NCI-H510A treated with DMSO at 0.1 percent for 48 hours (cell line): ENCODE measurements around the gene HOXD1.

Experiments
- DNase-seq: peaks from one replicate; lab custom pipeline; 2025; lab: John Stamatoyannopoulos, UW

Gene HOXD1

DNA sequence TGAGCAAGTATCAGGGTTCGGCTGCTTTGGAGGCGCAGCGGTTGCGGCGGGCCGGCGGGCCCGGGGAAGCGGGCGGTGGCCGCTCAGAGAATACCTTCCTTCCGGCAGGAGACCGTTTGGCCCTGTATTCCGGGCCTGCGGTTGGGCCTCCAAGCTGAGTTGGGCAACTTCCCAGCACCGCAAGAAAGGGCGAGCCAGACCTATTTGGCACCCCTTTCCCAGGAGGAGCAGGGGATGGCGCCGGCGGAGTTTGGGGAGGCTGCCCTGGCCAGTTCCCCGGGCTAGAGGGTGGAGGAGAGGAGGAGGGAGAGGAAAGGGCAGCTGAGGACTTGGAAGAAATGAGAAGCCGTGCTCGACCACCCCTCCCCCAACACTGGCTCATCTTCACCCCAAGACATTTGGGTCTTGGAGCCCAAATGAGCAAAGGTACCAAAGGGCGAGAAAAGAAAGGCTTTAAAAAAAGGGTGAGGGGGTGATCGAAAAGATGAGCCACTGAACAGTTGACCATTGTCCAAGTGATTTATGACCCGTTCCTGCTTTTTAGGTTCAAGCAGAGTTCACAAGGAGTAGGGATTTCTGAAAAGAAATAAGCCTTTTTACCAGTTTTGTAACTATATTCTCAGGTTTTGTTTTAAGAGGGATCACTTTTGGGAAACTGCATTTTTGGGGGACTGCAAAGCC is 23.0 kb upstream of the HOXD1 start:
- DNase-seq = no peak

DNA sequence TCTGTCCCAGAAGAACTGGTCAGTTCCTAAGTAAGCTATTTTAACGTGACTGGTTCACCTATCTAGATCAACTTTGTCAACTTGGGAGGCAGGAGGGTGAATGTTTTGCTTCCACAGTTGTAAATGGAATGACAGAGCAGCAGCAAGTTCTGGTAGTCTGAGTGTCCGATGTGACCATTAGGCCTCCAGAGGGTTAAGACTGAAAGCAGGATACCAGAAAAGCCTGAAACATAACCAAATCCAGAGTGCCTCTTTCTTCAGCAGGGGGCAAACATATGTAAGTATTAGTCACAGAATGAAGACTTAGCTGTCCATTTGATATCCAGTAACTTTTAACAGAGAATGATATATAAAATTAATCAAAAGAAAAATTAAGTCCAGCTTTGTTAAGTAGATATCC is 22.2 kb upstream of the HOXD1 start:
- DNase-seq = no peak

DNA sequence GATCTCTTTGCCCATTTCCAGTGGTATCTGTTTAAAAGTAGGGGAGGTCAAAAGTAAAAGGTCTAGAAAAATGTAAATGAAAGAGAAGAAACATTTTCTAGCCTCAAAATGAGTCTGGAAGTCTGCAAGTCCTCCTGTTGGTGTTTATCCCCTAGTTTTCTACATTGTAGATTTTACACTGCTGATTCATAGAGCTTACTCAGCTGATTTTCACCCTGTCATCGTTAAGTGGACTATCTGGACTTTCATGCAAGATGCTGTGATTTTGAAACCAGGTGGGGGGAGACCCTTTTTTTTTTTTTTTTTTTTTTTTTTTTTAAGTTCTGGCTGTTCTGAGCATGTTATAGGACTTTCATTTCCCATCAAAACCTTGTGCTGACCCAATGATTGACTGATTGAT is 21.1 kb upstream of the HOXD1 start:
- no peak for DNase-seq

DNA sequence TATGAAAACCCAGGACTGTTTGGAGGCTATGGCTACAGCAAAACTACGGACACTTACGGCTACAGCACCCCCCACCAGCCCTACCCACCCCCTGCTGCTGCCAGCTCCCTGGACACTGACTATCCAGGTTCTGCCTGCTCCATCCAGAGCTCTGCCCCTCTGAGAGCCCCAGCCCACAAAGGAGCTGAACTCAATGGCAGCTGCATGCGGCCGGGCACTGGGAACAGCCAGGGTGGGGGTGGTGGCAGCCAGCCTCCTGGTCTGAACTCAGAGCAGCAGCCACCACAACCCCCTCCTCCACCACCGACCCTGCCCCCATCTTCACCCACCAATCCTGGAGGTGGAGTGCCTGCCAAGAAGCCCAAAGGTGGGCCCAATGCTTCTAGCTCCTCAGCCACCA is 19.3 kb upstream of the HOXD1 start:
- DNase-seq = no peak

DNA sequence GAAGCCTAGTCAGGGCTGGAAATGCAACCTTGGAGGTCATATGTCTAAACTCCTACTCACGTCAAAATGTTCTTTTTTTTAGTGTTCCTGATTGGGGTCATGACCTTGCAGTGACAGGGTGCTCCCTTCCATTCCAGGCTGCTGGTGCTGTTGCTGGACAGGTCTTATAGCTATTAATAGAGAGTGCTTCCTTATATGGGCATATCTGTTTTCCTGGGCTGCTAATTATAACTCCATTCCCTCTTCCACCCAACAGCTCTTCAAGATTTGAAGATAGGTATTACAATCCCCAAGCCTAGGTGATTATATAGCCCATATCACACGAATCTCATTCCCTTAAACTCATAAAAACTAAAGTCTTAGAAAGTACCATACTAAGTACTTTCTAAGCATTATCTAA is 18.8 kb upstream of the HOXD1 start:
- DNase-seq = no peak

DNA sequence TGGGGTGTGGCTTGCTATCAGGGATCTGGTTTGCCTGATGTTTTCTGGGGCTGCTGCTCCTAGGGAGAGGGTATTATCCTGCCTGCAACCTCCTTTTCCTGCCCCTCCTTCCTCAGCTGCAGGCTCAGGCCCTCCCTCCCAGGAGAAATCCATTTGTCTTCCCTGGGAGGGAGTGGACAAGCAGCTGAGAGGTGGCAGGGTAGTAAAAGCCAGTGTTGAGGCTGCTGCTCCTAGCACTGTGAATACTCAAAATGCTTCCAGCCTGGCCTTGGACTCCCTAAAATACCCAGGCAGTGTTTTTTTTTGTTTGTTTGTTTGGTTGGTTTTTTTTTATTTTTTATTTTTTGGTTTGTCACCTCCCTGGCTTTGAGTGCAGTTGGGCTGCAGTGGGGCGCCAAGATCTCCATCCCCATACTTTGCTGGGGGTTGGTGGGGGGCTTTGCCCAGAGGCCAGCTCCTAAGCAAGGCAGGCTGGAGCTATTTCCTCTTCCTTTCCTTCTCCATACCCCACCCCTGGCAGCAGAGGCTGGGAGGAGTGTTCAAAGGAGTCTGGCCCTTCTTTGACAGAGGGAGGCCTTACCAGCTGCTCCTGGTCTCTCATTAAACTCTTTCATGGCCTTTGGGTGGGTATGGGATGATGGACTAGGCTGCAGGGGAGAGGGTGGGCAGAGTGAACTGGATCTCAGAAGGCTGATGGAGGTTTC is 17.7 kb upstream of the HOXD1 start:
- no peak for DNase-seq

DNA sequence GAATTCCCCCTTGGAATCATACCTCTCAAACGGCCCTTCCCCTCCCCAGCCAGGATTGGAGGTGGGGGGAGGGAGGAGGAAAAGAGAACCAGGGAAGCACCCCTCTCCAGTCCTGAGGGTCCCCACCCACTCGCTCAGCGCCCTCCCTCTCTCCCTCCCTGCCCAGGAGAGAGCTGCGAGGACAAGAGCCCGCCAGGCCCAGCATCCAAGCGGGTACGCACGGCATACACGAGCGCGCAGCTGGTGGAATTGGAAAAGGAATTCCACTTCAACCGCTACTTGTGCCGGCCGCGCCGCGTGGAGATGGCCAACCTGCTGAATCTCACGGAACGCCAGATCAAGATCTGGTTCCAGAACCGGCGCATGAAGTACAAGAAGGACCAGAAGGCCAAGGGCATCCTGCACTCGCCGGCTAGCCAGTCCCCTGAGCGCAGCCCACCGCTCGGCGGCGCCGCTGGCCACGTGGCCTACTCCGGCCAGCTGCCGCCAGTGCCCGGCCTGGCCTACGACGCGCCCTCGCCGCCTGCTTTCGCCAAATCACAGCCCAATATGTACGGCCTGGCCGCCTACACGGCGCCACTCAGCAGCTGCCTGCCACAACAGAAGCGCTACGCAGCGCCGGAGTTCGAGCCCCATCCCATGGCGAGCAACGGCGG is 17.0 kb upstream of the HOXD1 start:
- no peak for DNase-seq

DNA sequence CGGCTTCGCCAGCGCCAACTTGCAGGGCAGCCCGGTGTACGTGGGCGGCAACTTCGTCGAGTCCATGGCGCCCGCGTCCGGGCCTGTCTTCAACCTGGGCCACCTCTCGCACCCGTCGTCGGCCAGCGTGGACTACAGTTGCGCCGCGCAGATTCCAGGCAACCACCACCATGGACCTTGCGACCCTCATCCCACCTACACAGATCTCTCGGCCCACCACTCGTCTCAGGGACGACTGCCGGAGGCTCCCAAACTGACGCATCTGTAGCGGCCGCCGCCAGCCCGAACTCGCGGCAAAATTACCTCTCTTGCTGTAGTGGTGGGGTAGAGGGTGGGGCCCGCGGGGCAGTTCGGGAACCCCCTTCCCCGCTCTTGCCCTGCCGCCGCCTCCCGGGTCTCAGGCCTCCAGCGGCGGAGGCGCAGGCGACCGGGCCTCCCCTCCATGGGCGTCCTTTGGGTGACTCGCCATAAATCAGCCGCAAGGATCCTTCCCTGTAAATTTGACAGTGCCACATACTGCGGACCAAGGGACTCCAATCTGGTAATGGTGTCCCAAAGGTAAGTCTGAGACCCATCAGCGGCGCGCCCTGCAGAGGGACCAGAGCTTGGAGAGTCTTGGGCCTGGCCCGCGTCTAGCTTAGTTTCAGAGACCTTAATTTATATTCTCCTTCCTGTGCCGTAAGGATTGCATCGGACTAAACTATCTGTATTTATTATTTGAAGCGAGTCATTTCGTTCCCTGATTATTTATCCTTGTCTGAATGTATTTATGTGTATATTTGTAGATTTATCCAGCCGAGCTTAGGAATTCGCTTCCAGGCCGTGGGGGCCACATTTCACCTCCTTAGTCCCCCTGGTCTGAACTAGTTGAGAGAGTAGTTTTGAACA is 16.2 kb upstream of the HOXD1 start:
- DNase-seq = no peak

DNA sequence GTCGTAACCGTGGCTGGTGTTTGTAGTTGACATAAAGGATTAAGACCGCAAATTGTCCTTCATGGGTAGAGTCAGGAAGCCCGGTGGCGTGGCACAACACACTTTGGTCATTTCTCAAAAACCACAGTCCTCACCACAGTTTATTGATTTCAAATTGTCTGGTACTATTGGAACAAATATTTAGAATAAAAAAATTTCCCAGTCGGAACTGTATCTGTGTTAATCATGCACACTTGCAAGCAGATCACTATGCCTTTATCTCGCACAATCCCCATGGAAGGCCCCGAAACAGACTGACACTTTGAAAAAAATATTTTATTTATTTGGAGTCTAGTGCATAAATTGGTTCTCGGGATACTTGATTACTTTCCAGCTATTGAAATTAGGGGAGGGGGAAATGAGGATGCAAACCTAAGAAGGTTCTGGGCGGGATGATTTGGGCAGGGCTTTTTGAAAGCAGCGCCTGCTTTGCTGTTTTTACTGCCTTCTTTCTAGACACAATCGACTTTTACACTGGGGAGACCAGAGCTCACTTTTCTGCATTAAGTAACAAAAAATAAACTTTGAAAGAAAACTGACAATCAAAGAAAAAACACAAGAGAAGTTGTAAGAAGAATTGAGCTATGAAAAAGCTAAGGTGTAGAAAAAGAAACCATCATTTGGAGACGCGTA is 15.4 kb upstream of the HOXD1 start:
- no peak for DNase-seq

DNA sequence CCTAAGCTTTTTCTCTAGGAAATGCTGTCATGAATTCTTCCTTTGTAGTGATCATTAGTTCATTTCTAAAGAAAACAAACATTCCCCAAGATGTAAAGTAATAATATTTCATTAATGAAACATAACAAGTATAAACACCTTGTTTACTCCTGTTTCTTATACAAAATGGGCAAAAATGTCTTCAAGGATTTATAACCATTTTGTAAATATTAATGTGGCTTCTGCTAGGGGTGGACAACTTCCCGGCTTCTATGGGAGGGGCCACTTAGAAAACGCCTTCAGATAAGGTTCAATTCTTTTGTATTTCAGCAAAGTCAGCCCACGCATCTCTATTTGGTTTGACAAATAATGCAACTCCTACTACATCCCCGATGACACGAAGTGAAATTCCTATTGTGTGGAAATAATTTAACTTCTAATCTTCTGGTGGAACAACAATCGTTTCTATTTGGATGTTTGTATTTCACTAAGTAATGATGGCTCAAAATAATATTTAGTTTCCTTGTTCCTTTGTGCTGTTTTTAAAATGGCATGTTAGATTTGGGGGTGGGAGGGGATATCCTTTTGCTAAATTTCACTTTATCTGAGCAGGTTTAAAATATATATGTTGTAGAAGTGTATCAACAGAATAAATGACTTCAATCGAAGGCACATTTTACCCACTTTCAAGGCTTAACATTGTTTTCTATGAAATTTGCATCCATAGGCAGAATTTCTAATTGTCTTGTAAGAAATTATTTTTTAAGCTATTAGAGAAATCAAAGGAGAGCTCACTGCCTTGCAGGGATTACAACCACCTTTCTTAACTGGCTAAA is 14.7 kb upstream of the HOXD1 start:
- no peak for DNase-seq

DNA sequence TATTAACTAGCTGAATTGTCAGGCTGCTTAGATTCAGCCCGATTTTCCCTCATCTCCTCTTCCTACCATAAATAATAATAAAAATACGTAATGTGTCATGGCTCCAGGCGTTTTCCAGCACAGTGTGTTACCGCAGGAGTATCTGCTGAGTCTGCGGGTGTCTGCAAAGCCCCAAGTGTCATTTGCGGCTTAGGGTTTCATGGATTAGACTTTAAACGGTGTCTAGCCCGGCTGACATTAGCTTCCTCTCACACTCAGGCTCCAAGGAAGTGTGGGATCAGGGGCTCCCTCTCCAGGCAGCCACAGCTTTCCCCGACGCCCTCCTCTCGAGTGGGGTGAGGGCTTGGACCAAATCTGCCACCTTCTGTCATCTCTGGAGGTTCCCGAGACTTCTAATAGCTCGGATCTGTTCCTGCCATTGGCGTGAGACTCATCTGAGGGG is 14.1 kb upstream of the HOXD1 start:
- DNase-seq = peak; percentile 52

DNA sequence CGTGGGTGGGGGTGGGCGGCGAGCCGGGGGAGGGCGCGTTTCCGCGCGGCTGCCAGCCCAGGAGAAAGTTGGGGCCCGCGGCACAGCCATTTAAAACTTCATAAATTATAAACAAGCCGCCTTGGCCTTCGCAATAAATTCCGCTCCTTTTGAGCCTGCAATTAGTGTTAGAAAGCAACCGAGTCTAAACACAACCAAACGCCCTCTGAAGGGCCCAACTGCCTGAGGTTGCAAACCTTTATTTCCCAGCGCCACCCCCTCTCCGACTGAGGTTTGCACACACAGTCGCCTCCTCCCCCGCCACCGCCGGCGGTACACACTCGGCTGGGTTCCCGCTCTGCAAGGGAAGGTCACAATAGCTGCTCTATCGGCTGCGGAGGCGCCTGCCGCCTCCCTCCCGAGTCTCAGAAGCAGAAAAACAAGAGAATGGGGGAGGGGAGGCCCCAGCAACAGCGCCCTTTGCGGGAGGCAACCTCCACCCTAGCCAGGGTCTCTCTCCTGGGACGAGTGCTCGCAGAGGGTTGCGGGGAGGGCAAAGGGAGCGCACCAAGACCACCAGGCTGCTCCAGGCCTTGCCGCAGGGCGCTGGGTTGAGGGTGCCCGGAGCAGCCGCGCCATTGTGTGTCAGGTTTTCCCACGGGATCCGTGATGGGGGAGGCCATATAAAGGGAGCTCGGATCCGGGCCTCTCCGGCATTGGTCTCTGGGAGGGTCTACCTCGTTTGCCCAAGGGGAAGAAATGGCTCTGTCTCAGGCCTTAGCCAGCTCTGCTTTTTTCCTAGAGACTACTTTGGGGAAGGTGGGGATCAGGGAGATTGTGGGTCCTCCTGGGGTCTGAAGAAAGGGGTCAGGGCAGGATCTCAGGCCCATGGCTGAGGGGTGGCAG is 13.4 kb upstream of the HOXD1 start:
- DNase-seq = peak; percentile 78

DNA sequence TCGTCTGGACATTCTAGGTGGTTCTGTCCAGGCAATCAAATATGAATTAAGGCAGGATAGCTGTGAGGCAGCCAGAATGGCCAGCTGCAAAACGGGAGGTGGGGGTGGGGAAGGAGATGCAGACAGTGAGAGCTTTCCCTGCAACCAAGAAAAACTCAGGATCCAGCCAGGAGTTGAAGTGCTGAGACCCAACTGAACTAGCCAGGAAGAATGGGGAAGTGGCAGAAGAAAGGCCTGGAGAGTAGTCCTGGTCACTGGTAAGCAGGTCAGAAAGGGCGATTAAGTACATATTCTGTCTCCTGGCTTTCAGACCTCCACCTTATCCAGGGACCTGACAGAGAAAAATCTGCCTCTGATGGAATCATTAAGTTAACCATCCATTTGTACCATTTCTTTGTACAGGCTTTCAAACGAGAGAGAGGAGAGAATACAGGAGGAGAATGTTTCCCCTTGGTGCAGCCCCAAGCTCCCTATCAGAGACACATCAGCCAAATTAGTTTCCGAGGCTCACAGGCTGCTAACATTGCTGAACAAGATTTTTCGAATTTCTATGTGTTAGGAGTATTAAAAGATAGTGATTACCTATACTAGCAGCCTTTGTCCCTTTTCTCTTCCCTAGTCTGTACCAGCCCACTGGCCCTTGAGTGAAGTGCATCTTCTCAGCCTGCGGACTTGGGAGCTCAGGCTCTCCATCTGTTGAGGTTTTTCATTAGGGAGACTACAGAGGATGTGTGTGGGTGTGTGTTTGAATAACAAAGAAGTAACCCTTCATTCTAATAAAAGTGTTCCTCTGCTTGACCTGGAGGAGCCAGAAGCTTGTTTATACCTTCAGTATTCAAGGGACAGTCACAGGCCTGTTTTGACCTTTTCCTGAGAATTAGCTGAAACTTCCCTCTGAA is 12.5 kb upstream of the HOXD1 start:
- peak; percentile 48 for DNase-seq

DNA sequence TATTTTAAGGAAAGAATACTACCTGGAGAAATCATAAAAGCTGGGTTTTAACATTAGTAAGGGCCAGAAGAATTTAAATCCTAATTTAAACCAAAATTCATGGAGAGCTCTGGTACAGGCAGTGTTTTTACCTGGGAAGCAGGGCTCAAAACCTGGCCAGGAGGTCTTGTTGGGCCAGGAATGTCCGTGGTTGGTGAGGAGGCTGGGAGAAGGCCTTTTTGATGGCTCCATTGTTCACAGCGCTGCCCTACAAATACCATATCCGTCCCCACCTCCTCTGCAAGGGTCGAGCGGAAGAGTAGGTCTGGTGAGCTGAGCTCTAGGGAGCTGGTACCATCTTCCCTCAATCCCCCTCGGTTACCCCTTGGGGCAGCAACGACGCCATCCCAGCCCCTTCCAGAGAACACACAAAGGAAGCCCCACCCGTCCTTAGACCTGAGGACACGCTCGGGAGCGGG is 10.9 kb upstream of the HOXD1 start:
- DNase-seq = no peak

DNA sequence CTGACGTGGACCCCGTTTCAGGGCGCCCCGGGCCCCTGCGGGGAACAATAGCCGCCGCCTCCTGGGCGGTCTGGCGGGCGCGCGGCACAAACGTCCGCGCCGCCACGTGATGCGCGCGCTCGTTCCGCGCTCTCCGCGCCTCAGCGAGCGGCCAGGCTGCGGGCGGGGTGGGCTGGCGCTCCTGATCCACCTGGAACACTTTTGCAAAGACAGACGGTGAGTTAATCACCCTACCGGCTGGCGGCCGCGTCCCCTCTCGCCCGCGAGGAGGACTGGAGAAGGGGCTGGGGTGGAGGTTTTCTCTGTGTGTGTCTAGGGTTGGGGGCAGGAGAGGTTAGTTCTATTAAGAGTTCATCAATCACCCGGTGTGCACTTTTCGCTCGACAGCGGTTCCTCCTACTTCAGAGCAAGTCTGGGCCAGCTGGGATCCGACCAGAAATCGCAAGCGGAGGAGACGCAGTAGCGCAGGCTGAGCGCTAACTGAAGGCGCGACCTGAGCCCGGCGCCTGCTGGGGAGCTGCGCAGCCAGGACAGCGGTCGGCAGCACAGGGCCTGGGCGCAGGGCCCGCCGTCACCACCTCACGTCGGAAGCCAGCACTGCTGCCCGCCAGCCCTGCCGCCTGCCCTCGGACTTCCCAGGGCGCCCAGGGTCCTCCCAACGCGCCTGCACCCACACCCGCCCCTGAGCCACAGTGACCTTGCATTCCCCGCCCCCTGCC is 10.3 kb upstream of the HOXD1 start:
- no peak for DNase-seq

DNA sequence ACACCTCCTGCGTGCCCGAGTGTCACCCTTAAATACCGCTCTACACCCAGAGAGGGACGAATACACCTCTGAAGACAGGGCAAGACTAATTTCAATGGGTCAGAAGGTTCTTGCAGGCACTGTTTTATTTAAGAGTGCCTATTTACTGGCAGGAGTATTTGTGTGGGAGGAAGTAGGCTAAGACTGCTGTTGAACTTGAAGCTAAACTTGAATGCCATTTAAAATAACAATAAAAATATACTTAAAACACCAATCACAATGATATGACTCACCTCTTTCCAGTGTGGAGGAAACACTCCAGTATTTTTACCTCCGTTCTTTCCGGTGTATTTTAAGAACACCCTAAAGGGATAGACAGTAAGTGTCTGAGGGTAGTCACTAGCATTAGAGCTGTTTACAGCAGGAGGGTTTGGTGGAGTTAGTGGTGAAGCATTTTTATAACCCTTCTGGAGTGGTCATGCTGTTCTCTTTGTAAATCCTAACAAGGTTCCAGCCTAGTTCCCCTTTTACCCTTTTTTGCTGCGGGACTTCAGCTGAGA is 9.6 kb upstream of the HOXD1 start:
- DNase-seq = no peak

DNA sequence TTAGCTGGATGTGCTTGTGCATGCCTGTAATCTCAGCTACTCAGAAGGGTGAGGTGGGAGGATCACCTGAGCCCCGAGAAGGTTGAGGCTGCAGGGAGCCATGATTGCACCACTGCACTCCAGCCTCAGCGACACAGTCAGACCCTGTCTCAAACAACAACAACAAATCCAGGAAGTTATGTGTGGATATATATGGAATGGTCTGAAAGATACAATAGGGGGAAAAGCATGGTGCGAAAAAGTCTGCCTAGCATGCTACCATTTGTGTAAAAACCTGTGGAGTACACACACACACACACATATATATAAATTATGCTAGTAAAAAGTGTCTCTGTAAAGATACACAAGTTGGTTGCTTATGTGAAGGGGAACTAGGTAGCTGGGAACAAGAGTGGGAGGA is 6.9 kb upstream of the HOXD1 start:
- no peak for DNase-seq

DNA sequence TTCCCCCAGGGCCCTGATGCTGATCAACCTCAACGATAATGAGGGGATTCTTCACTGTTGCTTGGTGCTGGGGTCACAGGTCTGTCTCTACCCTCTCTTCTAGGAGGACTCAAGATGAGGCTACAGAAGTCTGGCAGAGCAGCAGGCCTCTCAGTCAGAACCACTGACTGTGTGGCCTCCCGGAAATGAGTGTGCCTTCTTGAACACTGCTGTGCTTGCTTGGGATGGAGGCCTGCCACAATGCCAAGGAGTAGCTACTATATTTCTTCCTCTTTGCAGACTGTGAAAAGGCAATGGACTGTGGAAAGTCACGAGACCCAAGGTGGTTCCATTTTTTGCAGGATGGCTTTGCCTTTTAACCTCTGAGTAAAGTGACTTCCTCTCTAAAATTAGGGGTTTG is 5.8 kb upstream of the HOXD1 start:
- DNase-seq = no peak
